Measurements from ENCODE around the gene CENPO.

Gene CENPO

DNA sequence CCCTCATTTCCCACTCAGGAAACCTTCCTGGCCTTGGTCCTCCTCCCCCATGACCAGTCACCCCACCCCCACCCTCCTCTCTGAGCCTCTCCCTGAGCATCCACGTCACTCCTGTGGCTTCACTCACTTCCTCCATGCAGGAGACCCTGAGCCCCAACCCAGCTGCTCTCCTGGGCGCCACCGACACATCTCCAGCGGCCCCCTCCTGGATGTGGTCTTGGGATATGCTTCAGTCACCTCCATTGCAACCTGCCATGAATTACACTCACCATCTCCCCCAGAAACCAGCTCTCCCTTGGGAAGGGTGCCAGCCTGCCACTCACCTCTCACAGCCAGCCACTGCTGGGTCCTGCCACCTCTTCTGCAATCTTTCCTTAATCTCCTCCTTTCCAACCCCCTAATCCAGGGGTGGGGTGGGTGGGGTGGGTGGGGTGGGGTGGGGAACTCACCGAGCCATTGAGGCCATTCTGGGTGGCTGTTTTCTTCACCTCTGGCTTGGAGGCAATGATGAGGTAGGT is 44.8 kb downstream of the CENPO start:
- no peak for DNase-seq (ENCODE audit: low read depth, low spot score)

- no peak for DNase-seq (ENCODE audit: low read depth, low spot score)
Observed at GRCh38 chr2:24838541-24838940, 45.3 kb downstream of the CENPO start.

GRCh38 chr2:24839729-24840128 is 46.5 kb downstream of the CENPO start:
- DNase-seq (ENCODE audit: low read depth, low spot score) = no peak

GRCh38 chr2:24840164-24840869 is 47.1 kb downstream of the CENPO start:
- DNase-seq (ENCODE audit: low read depth, low spot score) = no peak

DNA sequence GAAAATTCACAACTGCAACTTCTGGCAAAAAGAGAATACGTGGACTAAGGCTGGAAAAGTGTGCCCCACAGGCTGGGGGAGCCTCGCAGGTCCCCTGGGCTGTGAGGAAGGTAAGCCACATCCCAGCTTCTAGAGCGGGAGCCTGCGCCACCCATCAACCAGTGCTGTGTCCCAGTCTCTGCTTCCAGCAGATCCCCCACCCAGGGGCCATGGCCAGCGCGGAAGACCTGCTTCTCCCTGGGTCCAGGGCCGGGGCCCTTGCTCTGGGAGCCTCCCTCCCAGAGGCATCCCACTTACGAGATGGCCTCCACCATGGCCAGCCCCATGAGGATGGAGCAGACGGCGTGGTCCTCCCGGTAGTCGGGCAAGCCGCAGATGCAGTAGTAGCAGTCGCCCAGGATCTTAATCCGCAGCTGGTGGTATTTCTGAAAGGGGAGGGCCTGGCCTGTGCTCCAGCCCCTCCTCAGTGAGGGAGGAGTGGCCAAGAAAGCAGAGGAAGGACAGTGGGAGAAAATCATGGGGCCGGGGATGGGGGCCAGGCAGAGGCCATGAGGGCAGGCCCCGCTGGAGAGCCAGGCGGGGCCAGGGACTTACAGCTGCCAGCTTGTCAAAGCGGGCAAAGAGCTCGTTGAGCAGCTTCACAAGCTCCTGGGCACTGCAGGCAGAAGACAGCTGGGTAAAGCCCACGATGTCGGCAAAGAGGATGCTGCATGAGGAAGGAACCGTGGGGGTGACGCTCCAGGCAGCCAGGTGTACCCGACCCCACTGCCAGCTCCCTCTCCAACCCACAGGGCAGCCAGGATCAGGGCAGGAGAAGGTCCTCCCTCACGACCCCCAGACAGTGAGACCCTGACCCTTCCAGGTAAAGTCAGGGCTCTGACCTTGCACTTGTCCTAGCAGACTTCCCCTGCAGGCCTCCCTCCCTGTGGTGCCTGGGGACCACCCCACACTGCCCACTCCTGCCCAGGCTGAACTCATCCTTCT is 48.0 kb downstream of the CENPO start:
- DNase-seq (ENCODE audit: low read depth, low spot score) = no peak

DNA sequence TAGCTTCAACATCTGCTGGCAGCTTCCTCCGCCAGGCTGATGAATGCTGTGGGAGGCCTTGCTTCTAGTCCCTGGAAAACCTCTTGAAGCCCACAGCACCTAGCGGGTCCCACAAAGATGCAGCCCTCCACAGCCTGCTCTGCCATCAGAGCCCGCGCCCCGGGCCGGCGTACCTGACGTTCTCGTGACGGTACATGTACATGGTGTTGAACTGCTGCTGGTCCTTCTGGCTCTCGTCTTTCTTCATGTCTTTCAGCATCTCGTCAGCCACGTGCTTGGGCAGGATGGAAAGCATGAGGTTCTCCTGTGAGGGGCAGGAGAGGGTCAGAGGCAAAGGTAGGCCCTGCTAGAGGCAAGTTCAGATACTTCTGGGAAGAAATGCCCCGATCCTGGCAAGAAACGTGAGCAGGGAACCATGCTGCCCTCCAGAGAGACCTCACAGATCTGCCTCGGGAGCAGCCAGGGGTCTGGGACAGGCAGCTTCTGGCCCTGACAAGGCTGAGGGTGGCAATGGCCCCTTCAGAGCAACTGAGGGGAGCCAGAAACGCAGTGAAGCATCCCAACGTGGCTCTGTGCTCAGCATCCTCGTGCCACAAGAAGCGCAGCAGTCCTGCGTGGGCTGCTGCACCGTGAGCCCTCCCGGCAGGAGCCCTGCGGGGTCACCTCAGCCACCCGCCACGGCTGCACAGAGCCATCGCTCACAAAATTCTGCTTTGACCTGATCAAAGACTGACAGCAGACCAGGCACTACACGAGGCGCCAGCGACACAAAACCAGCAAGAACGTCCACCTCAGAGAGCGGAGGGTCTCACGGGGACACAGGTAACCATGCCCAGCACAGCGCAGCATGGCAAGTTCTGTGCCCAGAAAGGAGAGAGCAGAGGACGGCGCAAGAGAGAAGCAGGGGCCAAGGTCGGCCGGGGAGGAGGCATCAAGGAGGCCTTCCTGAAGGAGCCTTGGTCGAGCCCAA is 49.1 kb downstream of the CENPO start:
- no peak for DNase-seq (ENCODE audit: low read depth, low spot score)

DNA sequence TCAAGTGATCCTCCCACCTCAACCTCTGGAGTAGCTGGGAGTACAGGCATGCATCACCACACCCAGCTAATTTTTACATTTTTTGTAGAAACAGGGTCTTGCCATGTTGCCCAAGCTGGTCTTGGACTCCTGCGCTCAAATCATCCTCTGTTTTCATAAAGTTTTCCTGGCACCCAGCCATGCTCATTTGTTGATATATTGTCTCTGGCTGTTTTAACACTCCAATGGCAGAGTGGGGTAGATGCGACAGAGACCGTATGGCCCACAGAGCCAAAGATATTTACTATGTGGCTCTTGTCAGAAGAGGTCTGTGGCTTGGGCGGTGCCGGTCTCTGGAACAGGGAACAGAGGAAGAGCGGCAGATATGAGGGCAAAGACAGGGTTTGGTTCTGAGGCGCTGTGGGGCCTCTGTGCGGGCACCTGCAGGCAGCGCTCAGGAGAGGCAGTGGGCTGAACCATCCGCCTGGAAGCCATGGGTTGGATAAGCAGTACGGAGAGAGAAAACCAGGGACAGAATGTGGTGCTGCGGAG is 50.2 kb downstream of the CENPO start:
- no peak for DNase-seq (ENCODE audit: low read depth, low spot score)

GRCh38 chr2:24844023-24844685 is 50.9 kb downstream of the CENPO start:
- DNase-seq (ENCODE audit: low read depth, low spot score) = no peak

DNA sequence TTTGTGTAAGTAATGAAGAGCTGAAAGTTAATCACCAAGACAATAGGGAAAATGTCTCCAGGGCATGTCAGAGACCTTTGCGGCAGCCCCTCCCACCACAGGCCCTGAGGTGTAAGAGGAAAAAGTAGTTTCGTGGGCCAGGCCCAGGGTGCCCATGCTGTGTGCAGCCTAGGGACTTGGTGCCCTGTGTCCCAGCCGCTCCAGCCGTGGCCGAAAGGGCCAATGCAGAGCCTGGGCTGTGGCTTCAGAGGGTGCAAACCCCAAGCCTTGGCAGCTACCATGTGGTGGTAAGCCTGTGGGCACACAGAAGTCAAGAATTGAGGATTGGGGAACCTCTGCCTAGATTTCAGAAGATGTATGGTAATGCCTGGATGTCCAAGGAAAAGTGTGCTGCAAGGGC is 52.5 kb downstream of the CENPO start:
- no peak for DNase-seq (ENCODE audit: low read depth, low spot score)

GRCh38 chr2:24850944-24851343 is 57.7 kb downstream of the CENPO start:
- DNase-seq (ENCODE audit: low read depth, low spot score) = no peak

GRCh38 chr2:24852026-24852425 is 58.8 kb downstream of the CENPO start:
- no peak for DNase-seq (ENCODE audit: low read depth, low spot score)

- DNase-seq (ENCODE audit: low read depth, low spot score) = no peak
Observed at GRCh38 chr2:24852431-24853020, 59.3 kb downstream of the CENPO start.

GRCh38 chr2:24853046-24853445 is 59.8 kb downstream of the CENPO start:
- DNase-seq (ENCODE audit: low read depth, low spot score) = no peak

DNA sequence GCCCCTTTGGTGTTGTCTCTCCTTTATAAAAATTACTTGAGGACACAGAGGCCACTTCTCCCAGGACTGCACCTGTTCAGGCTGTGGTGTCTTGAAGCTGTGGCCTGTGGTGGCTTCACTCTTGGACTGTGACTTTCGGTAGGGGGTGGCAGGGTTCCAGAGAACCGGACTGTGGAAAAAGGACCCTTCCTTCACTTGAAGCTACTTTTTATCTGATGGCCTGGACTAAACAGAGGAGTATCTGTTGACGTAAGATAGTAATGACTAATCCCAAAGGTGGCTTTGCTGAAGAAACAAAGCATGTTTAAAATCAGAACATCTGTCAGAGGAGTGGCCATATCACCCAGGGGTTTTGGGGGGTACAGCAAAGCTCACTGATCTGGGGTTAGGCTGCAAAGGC is 60.8 kb downstream of the CENPO start:
- DNase-seq (ENCODE audit: low read depth, low spot score) = no peak

GRCh38 chr2:24855022-24855622 is 61.9 kb downstream of the CENPO start:
- DNase-seq (ENCODE audit: low read depth, low spot score) = peak; percentile 47

- DNase-seq (ENCODE audit: low read depth, low spot score) = peak; percentile 52
Observed at GRCh38 chr2:24855726-24856125, 62.5 kb downstream of the CENPO start.

- DNase-seq (ENCODE audit: low read depth, low spot score) = no peak
Observed at GRCh38 chr2:24856791-24857211, 63.6 kb downstream of the CENPO start.

- no peak for DNase-seq (ENCODE audit: low read depth, low spot score)
Observed at GRCh38 chr2:24857746-24858145, 64.5 kb downstream of the CENPO start.

DNA sequence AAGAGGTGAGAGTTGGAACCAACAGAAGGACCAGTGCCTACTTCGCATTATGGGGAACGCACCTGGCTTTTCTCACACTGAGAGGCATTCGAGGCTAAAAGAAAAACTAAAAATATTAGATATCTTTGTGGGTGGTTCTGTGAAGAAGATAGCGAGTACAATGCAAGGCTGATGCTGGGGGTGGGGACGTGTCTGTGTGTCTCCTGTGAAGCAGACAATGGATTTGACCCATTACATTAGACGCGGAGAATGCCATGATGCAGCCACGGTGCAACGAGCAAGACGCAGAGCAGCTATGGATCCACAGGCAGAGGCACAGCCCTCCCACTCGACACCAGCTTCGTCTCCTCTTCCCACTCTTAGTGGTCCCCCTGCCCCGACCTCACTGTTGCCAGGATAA is 65.8 kb downstream of the CENPO start:
- no peak for DNase-seq (ENCODE audit: low read depth, low spot score)

All from smooth muscle cell of the brain vasculature (primary cell).